LHCN-M2 (cell line): ENCODE data around the gene CYP3A4. TPM values are rescaled to one million over a fixed set of nuclear protein-coding genes. Genes with fewer than 3 reads are reported as not detected.
"Not testable (repeated sequence)": the region's sequence is repeated elsewhere in the genome, so short reads cannot be mapped to it uniquely, and the experiment has no call there.

Source experiments
- DNase-seq: peaks from one replicate; pipeline ENCODE4 v3.0.0-alpha.2; 2012; ENCODE audit warnings: low read depth
- total RNA-seq: library from RNA; depleted of rRNA; stranded (reverse); fragments of >200 nt; gene quantifications from 2 replicates; pipeline ENCODE4 v1.2.3, GENCODE V29; 2014; rRNA removed

CYP3A4 gene
- total RNA-seq, 1 experiment from 2014 or later: not detected

GRCh38 chr7:99723201-99723600 is 60.8 kb downstream of the CYP3A4 start:
- not testable (repeated sequence) for DNase-seq

GRCh38 chr7:99720800-99721595 is 63.0 kb downstream of the CYP3A4 start:
- no peak for DNase-seq

GRCh38 chr7:99719996-99720769 is 63.8 kb downstream of the CYP3A4 start:
- DNase-seq: no peak

GRCh38 chr7:99713995-99714570 is 69.9 kb downstream of the CYP3A4 start:
- DNase-seq: no peak

GRCh38 chr7:99709838-99710578 is 74.0 kb downstream of the CYP3A4 start:
- DNase-seq: no peak

GRCh38 chr7:99709260-99709659 is 74.7 kb downstream of the CYP3A4 start:
- no peak for DNase-seq

GRCh38 chr7:99707096-99707495 is 76.9 kb downstream of the CYP3A4 start:
- peak; percentile 27 for DNase-seq

Other genes starting within 250 kb of the CYP3A4 start
- 11.4 and 15.0 TPM in 2 replicates for gene FAM200A, start 232.1 kb downstream of the CYP3A4 start, total RNA-seq
- gene ZNF655, start 225.5 kb downstream of the CYP3A4 start, total RNA-seq: 87.3 and 98.4 TPM in 2 replicates
- not detected in 2 replicates for gene TMEM225B, start 185.9 kb downstream of the CYP3A4 start, total RNA-seq
- 8.8 and 11.3 TPM in 2 replicates for gene ZSCAN25, start 167.2 kb downstream of the CYP3A4 start, total RNA-seq
- not detected in 2 replicates for gene CYP3A5, start 104.2 kb downstream of the CYP3A4 start, total RNA-seq
- 0.06 TPM in 1 of 2 replicates, not detected in the other for gene CYP3A7, start 49.0 kb downstream of the CYP3A4 start, total RNA-seq
- gene CYP3A43, start 43.8 kb upstream of the CYP3A4 start, total RNA-seq: not detected in 2 replicates
- gene OR2AE1, start 92.8 kb upstream of the CYP3A4 start, total RNA-seq: not detected in 2 replicates
- gene TRIM4, start 135.3 kb upstream of the CYP3A4 start, total RNA-seq: 29.7 and 32.5 TPM in 2 replicates
- gene GJC3, start 145.4 kb upstream of the CYP3A4 start, total RNA-seq: not detected in 2 replicates
- gene AZGP1, start 191.8 kb upstream of the CYP3A4 start, total RNA-seq: not detected in 2 replicates
- gene ZKSCAN1, start 231.4 kb upstream of the CYP3A4 start, total RNA-seq: 19.0 and 21.2 TPM in 2 replicates